Measurements from ENCODE around the gene MRPL49. TPM values are rescaled to one million over a fixed set of nuclear protein-coding genes. Genes with fewer than 3 reads are reported as not detected.

The MRPL49 gene
- total and polyA plus RNA-seq, 2 of the 13 experiments (the other 11 are each of a cell fraction or from before 2014, with no cell fraction given), result 39.2 to 53.3 TPM

GRCh38 chr11:65083834-65084597, 38.1 kb upstream of the MRPL49 start, which contains the start of the genes CDCA5 and ZFPL1 (continued):
- TF ChIP-seq E2F2 (CRISPR knock-in tag; IDR thresholded peaks at IDR 0.05; ENCODE audit: borderline replicate concordance) (peak; percentile 73), TEAD3 (CRISPR knock-in tag; optimal IDR thresholded peaks at IDR 0.05; ENCODE audit: borderline replicate concordance) (peak; percentile 75), ZHX2 (IDR thresholded peaks at IDR 0.05; ENCODE audit: low read depth) (peak; percentile 92), ZHX2 (CRISPR knock-in tag; IDR thresholded peaks at IDR 0.05; ENCODE audit: borderline replicate concordance) (no peak), KDM4B (CRISPR knock-in tag; IDR thresholded peaks at IDR 0.05) (no peak; the same call in 1 of the 2 replicates), HES4 (CRISPR knock-in tag; IDR thresholded peaks at IDR 0.05; ENCODE audit: borderline replicate concordance) (0 out of 2 replicates have a peak, but pooled peaks have one; percentile 21), ZBTB3 (CRISPR knock-in tag; IDR thresholded peaks at IDR 0.05; ENCODE audit: borderline replicate concordance, low read depth) (peak; percentile 83; the same call in 1 of the 2 replicates), ZSCAN20 (CRISPR knock-in tag; IDR thresholded peaks at IDR 0.05; ENCODE audit: borderline replicate concordance) (no peak), ZNF501 (CRISPR knock-in tag; IDR thresholded peaks at IDR 0.05) (peak; percentile 73), ZNF558 (CRISPR knock-in tag; IDR thresholded peaks at IDR 0.05; ENCODE audit: borderline replicate concordance) (peak; percentile 82), SP4 (CRISPR knock-in tag; IDR thresholded peaks at IDR 0.05) (peak; percentile 98), RELA (CRISPR knock-in tag; IDR thresholded peaks at IDR 0.05) (peak; percentile 67; the same call in 1 of the 2 replicates), REL (CRISPR knock-in tag; conservative IDR thresholded peaks at IDR 0.05) (peak; percentile 88), ZNF260 (CRISPR knock-in tag; IDR thresholded peaks at IDR 0.05; ENCODE audit: borderline replicate concordance, low read depth) (no peak)
- TF ChIP-seq, protein P1, sequence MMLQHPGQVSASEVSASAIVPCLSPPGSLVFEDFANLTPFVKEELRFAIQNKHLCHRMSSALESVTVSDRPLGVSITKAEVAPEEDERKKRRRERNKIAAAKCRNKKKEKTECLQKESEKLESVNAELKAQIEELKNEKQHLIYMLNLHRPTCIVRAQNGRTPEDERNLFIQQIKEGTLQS (CRISPR knock-in tag; IDR thresholded peaks at IDR 0.05), result peak; percentile 62
- TF ChIP-seq, protein P2, sequence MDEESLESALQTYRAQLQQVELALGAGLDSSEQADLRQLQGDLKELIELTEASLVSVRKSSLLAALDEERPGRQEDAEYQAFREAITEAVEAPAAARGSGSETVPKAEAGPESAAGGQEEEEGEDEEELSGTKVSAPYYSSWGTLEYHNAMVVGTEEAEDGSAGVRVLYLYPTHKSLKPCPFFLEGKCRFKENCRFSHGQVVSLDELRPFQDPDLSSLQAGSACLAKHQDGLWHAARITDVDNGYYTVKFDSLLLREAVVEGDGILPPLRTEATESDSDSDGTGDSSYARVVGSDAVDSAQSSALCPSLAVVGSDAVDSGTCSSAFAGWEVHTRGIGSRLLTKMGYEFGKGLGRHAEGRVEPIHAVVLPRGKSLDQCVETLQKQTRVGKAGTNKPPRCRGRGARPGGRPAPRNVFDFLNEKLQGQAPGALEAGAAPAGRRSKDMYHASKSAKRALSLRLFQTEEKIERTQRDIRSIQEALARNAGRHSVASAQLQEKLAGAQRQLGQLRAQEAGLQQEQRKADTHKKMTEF (CRISPR knock-in tag; IDR thresholded peaks at IDR 0.05), result peak; percentile 95
- TF ChIP-seq, protein P3, sequence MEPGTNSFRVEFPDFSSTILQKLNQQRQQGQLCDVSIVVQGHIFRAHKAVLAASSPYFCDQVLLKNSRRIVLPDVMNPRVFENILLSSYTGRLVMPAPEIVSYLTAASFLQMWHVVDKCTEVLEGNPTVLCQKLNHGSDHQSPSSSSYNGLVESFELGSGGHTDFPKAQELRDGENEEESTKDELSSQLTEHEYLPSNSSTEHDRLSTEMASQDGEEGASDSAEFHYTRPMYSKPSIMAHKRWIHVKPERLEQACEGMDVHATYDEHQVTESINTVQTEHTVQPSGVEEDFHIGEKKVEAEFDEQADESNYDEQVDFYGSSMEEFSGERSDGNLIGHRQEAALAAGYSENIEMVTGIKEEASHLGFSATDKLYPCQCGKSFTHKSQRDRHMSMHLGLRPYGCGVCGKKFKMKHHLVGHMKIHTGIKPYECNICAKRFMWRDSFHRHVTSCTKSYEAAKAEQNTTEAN (CRISPR knock-in tag; conservative IDR thresholded peaks at IDR 0.05), result no peak

All from HepG2 (cell line).